A549 (cell line): ENCODE measurements around the gene MEF2D. TPM values are rescaled to one million over a fixed set of nuclear protein-coding genes. Genes with fewer than 3 reads are reported as not detected.
A peak's percentile ranks its signal among the peaks of the same experiment; 100 is the strongest.

Source experiments
- ATAC-seq, 2 experiments: fragments of 200-7000 bp in 1 of 2; fragments of >200 bp in 1 of 2; cut with Nextera tagmentation in 1 of 2; cut with Tn5 transposase in 1 of 2; 3 replicates each; pipeline versions ENCODE4 v1.8.0 to v1.9.1; 2018 to 2020; ENCODE audit warnings: mild to moderate bottlenecking in 1 of 2, moderate library complexity in 1 of 2
- CTCF ChIA-PET: fragments of 300-600 bp; sonication (Branson Sonifier 250); formaldehyde crosslinking; extraction: SDS; loops from one replicate; lab custom pipeline; 2021; ENCODE audit warnings: antibody characterized with exemption, inconsistent platforms; lab: Yijun Ruan, JAX
- POLR2A ChIA-PET: fragments of 350-600 bp; formaldehyde crosslinking; extraction: SDS; loops from one replicate; lab custom pipeline; 2021; ENCODE audit warnings: antibody characterized with exemption, inconsistent platforms; lab: Yijun Ruan, JAX
- DNase-seq, 2 experiments: peaks; one replicate each; pipeline versions ENCODE4 v3.0.0 to v3.0.0-alpha.2; 2011 to 2016; ENCODE audit warnings: low read depth in 1 of 2, low spot score in 1 of 2
- FAIRE-seq: peaks from 2 replicates; lab custom pipeline; 2011; peaks lifted over from hg19 to GRCh38; lab: Jason Lieb, UNC
- H3K27ac ChIP-seq, 2 experiments: fragments of >200 bp; sonication (Bioruptor Twin); formaldehyde crosslinking; 3 replicates each; pipeline ENCODE4 v1.5.1; 2016 to 2017
- H3K4me1 ChIP-seq: fragments of >200 bp; sonication (Bioruptor Twin); formaldehyde crosslinking; 3 replicates; pipeline ENCODE4 v1.6.1; 2016
- H3K4me2 ChIP-seq: fragments of >200 bp; sonication (Bioruptor Twin); formaldehyde crosslinking; 3 replicates; pipeline ENCODE4 v1.6.1; 2016
- H3K4me3 ChIP-seq: fragments of >200 bp; sonication (Bioruptor Twin); formaldehyde crosslinking; 3 replicates; pipeline ENCODE4 v1.5.1; 2016
- H3K9me3 ChIP-seq: fragments of >200 bp; sonication (Bioruptor Twin); formaldehyde crosslinking; 3 replicates; pipeline ENCODE4 v1.6.1; 2016
- CBX8 ChIP-seq: fragments of 200-600 bp; sonication (generic); IDR thresholded peaks from 2 replicates; pipeline ENCODE4 v1.6.1; 2016
- EHF ChIP-seq: fragments of 250-450 bp; sonication (Bioruptor Pico); IDR thresholded peaks from 2 replicates; pipeline ENCODE4 v1.5.0; 2020; ENCODE audit warnings: mild to moderate bottlenecking
- EHMT2 ChIP-seq: fragments of 200-600 bp; sonication (generic); IDR thresholded peaks from 2 replicates; pipeline ENCODE4 v1.6.1; 2016; ENCODE audit warnings: antibody characterized with exemption, low read depth, mild to moderate bottlenecking, moderate library complexity
- EP300 ChIP-seq, 2 experiments: fragments of >200 bp; sonication (Bioruptor Twin); formaldehyde crosslinking; IDR thresholded peaks; 2 replicates in 1 of 2; 3 replicates in 1 of 2; pipeline ENCODE4 v1.6.1; 2016 to 2017
- FOSL2 ChIP-seq, 2 experiments: fragments of 450-650 bp in 1 of 2; fragments of >200 bp in 1 of 2; sonication (Bioruptor Twin) in 1 of 2; formaldehyde crosslinking; IDR thresholded peaks; 2 replicates each; pipeline versions ENCODE4 v1.5.0 to v1.6.1; 2016 to 2020; ENCODE audit warnings: mild to moderate bottlenecking in 1 of 2, moderate library complexity in 1 of 2
- MYC ChIP-seq: IDR thresholded peaks from 2 replicates; pipeline ENCODE4 v1.6.1; 2012; ENCODE audit warnings: mild to moderate bottlenecking, inconsistent platforms, low read length, improper control_type of control experiment, borderline replicate concordance
- NR3C1 ChIP-seq: fragments of >200 bp; sonication (Bioruptor Twin); formaldehyde crosslinking; IDR thresholded peaks from 3 replicates; pipeline ENCODE4 v1.6.1; 2017
- POLR2AphosphoS2 ChIP-seq: conservative IDR thresholded peaks from 2 replicates; pipeline ENCODE4 v1.6.1; 2012; ENCODE audit warnings: low read length, improper control_type of control experiment, inconsistent platforms
- RAD21 ChIP-seq, 2 experiments: fragments of >200 bp in 1 of 2; sonication (Bioruptor Twin) in 1 of 2; formaldehyde crosslinking in 1 of 2; IDR thresholded peaks in 1 of 2; conservative IDR thresholded peaks in 1 of 2; 2 replicates in 1 of 2; 3 replicates in 1 of 2; pipeline ENCODE4 v1.6.1; 2012 to 2018; ENCODE audit warnings: inconsistent platforms in 1 of 2
- ZSCAN20 ChIP-seq: fragments of 250-450 bp; sonication (Bioruptor Pico); IDR thresholded peaks from 2 replicates; pipeline ENCODE4 v1.8.0; 2022; ENCODE audit warnings: mild to moderate bottlenecking, moderate library complexity
- WGBS: methylation state at CpG from one replicate; pipeline ENCODE4 v1.1.6; 2017; ENCODE audit errors: missing lambda C conversion rate; 5-methylcytosine and 5-hydroxymethylcytosine counted together
- polyA plus RNA-seq, 4 experiments: library from polyadenylated mRNA; depleted of rRNA in 3 of 4; stranded (reverse); fragments of >200 nt; fragmentation: RNase III in 1 of 4; extraction: RNeasy Plus Mini Kit Qiagen cat#74134 plus additional on column Dnase treatment in 1 of 4; gene quantifications; 2 replicates in 3 of 4; 3 replicates in 1 of 4; pipeline ENCODE4 v1.2.3, GENCODE V29; 2011 to 2017
- TF ChIP-seq, protein P1 (sequence below): fragments of >200 bp; sonication (Bioruptor Twin); formaldehyde crosslinking; IDR thresholded peaks from 2 replicates; pipeline ENCODE4 v1.6.1; 2016
- TF ChIP-seq, protein P2 (sequence below): fragments of >200 bp; sonication (Bioruptor Twin); formaldehyde crosslinking; IDR thresholded peaks from 3 replicates; pipeline ENCODE4 v1.5.1; 2016

MEF2D gene
- polyA plus RNA-seq, 2 of the 4 experiments (the other 2 are of a cell fraction): 16.8 to 23.4 TPM

DNA sequence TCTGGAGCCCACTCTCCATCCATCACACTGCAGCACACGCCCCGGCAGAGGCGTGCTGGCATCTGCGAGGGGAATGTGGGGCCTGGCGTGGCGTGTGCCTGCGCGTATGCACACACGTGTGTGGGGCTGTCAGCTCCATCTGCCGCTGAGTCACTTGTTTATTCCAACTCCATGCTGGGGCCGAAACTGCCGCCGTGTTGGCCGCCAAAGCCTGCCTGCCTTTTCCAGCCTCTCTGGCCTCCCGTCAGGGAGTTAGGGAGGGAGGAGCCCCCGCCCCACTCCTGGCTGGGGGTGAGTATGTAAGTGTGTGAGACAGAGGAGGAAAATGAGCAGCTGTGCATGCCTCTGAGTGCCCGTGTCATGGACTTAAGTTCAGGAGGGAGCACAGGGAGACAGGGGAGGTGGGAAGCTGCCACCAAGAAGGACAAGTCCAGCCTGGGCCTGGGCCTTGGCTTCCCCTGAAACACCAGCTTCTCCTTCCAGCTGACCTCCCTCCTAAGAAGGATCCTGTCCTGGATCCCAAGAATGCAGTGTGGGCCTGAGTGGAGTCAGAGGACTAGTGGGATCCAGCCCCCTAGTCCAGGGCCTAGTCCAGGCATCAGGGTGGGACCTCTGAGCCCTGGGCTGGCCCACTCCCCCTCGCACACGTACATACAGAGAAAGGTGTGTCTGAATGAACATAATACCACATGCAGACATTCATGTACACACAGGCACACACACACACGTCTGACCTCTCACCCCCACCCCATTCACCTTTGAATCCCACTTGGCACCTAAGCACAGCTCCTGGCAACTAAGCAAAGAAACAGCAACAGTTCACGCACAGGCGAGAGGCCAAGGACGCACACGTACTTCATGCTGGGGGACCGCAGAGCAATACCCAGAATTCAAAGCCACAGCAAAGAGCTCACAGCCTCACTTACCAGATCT, 24.7 kb downstream of the MEF2D start:
- CTCF ChIA-PET: interaction anchor here (0.6 to 24.0 kb wide), 10 partner anchors 10 to 184 kb away, joined by 3 to 474 read pairs (median 3); partner anchors contain the start of gene MEF2D
- Histone ChIP-seq H3K4me3 (no peak overlapping the region), H3K9me3 (no peaks in the 10 kb centered on the region), H3K4me1 (peaks cover 40% of the 10 kb centered on the region), H3K27ac (peak overlapping the region in 1 of 2 experiments; percentile 61; a peak in 2 of 6 replicates), H3K4me2 (no peak overlapping the region)
- DNase-seq: no peak
- no peak for ATAC-seq
- TF ChIP-seq, protein P1, sequence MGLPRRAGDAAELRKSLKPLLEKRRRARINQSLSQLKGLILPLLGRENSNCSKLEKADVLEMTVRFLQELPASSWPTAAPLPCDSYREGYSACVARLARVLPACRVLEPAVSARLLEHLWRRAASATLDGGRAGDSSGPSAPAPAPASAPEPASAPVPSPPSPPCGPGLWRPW: no peak
- TF ChIP-seq POLR2AphosphoS2 (no peak; the same call in 1 of the 2 replicates), MYC (no peak)
- POLR2A ChIA-PET: interaction anchor here (1.1 kb wide), 1 partner anchor 19 kb away, joined by 3 read pairs; no protein-coding TSS in a partner anchor
- FAIRE-seq: no peak
- 94% methylated on average over 24 of the region's 25 CpGs for WGBS

- WGBS: 93% methylated on average over 7 of the region's 7 CpGs
- Histone ChIP-seq H3K4me3 (no peak overlapping the region), H3K4me1 (peaks cover 44% of the 10 kb centered on the region), H3K27ac (no peak overlapping the region), H3K4me2 (no peak overlapping the region), H3K9me3 (no peaks in the 10 kb centered on the region)
- no peak for TF ChIP-seq EP300 (IDR thresholded peaks at IDR 0.05)
- no peak for TF ChIP-seq RAD21 (conservative IDR thresholded peaks at IDR 0.05 in 1 of 2, IDR thresholded peaks at IDR 0.05 in 1 of 2)
- TF ChIP-seq NR3C1: no peak
- TF ChIP-seq, protein P2, sequence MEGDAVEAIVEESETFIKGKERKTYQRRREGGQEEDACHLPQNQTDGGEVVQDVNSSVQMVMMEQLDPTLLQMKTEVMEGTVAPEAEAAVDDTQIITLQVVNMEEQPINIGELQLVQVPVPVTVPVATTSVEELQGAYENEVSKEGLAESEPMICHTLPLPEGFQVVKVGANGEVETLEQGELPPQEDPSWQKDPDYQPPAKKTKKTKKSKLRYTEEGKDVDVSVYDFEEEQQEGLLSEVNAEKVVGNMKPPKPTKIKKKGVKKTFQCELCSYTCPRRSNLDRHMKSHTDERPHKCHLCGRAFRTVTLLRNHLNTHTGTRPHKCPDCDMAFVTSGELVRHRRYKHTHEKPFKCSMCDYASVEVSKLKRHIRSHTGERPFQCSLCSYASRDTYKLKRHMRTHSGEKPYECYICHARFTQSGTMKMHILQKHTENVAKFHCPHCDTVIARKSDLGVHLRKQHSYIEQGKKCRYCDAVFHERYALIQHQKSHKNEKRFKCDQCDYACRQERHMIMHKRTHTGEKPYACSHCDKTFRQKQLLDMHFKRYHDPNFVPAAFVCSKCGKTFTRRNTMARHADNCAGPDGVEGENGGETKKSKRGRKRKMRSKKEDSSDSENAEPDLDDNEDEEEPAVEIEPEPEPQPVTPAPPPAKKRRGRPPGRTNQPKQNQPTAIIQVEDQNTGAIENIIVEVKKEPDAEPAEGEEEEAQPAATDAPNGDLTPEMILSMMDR: no peak
- no peak for TF ChIP-seq EHMT2
- TF ChIP-seq CBX8: no peak
- no peak for TF ChIP-seq EHF (CRISPR knock-in tag)
- no peak for ATAC-seq
- no peak for DNase-seq
- ChIA-PET POLR2A (no interaction called here), CTCF (interaction anchor here (1.2 to 24.0 kb wide), 3 partner anchors 9 to 133 kb away, joined by 3 to 474 read pairs (median 5); partner anchors contain the start of gene MEF2D)
- FAIRE-seq: no peak
Observed at GRCh38 chr1:156474966-156475365, 25.6 kb downstream of the MEF2D start.

DNA sequence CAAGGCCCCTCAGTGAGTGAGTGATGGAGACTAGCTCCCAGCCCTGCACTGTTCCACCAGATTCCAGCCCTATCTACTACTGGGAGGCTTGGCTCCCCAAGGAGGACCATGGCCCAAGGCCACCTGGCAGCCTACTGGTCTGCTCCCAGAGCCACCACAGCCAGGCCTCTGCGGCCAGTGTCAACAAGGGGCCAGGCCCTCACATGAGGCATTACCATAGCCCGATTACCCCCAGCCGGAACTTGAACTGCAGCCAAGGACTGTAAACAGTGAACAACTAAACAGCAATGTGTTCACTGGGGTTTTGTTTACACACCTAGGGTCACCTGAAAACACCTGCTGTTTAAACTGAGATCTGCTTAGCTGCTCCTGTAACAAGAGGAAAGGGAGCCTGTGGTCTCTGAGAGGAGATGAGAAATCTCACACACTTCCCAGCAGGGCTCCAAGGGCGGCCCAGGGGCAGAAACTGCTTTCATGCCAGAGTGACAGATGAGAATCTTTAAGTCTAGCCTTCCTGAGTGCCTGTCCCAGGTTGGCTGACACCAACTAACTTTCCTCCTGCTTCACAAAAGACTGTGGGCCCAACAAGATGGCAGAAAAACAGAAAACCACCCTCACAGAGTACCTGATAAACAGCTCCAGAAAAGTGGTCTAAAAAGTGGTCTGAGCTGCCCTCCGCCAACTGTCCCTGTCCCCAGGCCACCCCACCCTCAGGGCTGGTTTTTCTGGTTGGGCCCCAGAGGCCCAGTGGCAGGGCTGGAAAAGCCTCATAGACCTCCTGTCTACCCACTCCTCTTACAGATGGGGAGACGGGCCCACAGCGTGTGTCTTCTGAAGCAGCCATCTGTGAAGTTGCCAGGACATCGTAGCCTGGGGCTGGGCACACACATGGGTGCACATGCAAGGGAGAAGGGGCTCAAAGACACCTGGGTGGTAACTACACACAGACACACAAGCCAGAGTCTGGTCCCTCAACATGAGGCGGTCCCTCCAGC, 28.8 kb downstream of the MEF2D start:
- H3K4me3 ChIP-seq: no peak overlapping the region
- peak overlapping the region; percentile 21 to 52; a peak in 4 of 6 replicates for H3K27ac ChIP-seq
- DNase-seq: peak in 1 of 2 experiments; percentile 50
- CTCF ChIA-PET: interaction anchor here (1.3 to 24.0 kb wide), 5 partner anchors 14 to 137 kb away, joined by 3 to 474 read pairs (median 5); partner anchors contain the start of gene MEF2D
- TF ChIP-seq FOSL2 (IDR thresholded peaks at IDR 0.05) (no peak), FOSL2 (CRISPR knock-in tag; IDR thresholded peaks at IDR 0.05) (0 out of 2 replicates have a peak, but pooled peaks have one; percentile 27), ZSCAN20 (no peak)
- POLR2A ChIA-PET: interaction anchor here (1.8 kb wide), 1 partner anchor 29 kb away, joined by 4 read pairs; the partner anchor contains the start of gene MEF2D
- H3K4me2 ChIP-seq: peak overlapping the region; percentile 15; the same call in 2 of the 3 replicates
- 64% methylated on average over 9 of the region's 9 CpGs for WGBS
- peak; percentile 16 to 40; a peak in 4 of 6 replicates for ATAC-seq
- FAIRE-seq: no peak
- no peaks in the 10 kb centered on the region for H3K9me3 ChIP-seq
- peaks cover 31% of the 10 kb centered on the region for H3K4me1 ChIP-seq
